GM04504 (cell line): Measurements from ENCODE around the gene PPP4R2.
"Not testable (repeated sequence)": the region's sequence is repeated elsewhere in the genome, so short reads cannot be mapped to it uniquely, and the experiment has no call there.

ENCODE experiments used
- DNase-seq: peaks from one replicate; pipeline ENCODE4 v3.0.0-alpha.2; 2012; ENCODE audit warnings: low read depth

PPP4R2 gene

DNA sequence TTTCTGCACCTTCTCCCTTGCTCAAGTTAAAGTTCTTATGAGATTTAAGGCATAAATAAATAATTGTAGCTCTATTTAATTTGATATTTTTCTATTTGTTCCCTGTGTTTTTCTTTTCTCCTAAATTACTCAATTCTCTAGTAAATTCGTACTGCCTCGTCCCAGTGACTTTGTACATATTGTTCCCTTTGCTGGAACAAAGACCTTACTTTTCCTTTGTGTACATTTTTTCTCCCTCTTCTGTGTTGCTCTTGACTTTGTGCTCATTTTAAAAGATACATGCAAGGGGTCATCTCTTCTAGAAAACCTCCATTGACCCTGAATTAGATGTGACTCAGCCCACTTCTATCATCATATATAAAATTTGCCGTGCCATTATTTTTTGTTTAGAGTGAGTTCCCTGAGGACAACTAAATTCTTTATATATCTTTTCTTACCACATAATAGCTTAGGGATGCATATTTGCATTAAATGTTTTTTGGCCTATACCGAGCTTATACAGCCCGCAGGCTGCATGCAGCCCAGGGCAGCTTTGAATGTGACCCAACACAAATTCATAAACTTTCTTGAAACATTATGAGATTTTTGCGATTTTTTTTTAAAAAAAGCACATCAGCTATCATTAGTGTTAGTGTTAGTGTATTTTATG is 29.6 kb downstream of the PPP4R2 start:
- DNase-seq = no peak

DNA sequence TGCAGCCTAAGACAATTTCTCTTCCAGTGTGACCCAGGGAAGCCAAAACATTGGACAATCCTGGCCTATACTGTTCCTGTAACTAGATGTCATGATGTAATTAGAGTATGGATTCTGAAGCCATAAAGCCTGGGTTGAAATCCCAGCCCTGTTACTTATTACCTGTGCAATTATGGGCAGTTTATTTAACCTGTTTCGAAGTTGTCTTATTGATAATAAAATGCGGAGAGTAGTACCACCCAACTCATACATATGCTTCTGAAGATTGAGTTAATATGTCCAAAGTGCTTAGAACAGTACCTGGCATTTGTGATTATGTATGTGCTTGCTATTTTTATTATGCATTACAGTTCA is 30.1 kb downstream of the PPP4R2 start:
- no peak for DNase-seq

- DNase-seq = no peak
Measured at GRCh38 chr3:73028803-73029202, 32.2 kb downstream of the PPP4R2 start.

DNA sequence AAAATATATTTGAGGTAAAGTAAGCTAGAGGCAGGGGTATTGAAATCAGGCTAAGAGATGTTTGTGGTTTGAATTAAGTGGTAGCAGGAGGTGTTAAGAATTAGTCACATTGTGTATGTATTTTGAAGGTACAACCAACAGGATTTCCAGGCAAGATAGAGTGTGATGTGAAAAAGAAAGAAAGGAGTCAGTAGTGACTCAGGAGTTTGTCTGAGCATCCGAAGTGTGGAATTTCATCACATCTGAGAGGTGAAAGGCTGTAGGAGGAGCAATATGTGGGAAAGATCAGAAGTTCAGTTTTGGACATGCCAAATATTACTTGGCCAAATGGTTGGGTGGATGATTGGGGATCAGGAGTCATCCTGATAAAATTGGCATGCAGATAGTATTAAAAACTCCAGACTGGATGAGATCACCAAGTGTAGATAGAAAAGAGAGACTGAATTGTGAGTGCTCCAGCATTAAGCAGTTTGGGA is 32.7 kb downstream of the PPP4R2 start:
- peak; percentile 73 for DNase-seq

GRCh38 chr3:73030073-73030597 is 33.5 kb downstream of the PPP4R2 start:
- no peak for DNase-seq

GRCh38 chr3:73031573-73032103 is 35.0 kb downstream of the PPP4R2 start:
- DNase-seq = no peak

GRCh38 chr3:73036694-73037591 is 40.3 kb downstream of the PPP4R2 start:
- DNase-seq = no peak

- no peak for DNase-seq
Measured at GRCh38 chr3:73041537-73041936, 44.9 kb downstream of the PPP4R2 start.

- no peak for DNase-seq
Measured at GRCh38 chr3:73043414-73043813, 46.8 kb downstream of the PPP4R2 start.

- no peak for DNase-seq
Measured at GRCh38 chr3:73045391-73045790, 48.8 kb downstream of the PPP4R2 start.

- no peak for DNase-seq
Measured at GRCh38 chr3:73046195-73046594, 49.6 kb downstream of the PPP4R2 start.

GRCh38 chr3:73049319-73049718 is 52.7 kb downstream of the PPP4R2 start:
- DNase-seq = no peak

GRCh38 chr3:73052857-73053256 is 56.2 kb downstream of the PPP4R2 start:
- DNase-seq = no peak

DNA sequence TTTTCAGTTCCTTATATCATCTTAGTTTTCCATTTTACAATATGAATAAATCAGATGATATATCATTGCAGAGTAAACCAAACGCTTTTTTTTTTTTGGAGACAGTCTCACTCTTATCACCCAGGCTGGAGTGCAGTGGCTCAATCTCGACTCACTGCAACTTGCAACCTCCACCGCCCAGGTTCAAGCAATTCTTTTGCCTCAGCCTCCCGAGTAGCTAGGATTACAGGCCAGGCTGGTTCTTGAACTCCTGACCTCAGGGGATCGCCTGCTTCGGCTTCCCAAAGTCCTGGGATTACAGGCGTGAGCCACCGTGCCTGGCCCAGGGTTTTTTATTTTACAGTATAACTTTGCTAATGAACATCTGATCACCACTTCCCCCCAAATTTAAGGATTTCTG is 59.0 kb downstream of the PPP4R2 start:
- DNase-seq = no peak

DNA sequence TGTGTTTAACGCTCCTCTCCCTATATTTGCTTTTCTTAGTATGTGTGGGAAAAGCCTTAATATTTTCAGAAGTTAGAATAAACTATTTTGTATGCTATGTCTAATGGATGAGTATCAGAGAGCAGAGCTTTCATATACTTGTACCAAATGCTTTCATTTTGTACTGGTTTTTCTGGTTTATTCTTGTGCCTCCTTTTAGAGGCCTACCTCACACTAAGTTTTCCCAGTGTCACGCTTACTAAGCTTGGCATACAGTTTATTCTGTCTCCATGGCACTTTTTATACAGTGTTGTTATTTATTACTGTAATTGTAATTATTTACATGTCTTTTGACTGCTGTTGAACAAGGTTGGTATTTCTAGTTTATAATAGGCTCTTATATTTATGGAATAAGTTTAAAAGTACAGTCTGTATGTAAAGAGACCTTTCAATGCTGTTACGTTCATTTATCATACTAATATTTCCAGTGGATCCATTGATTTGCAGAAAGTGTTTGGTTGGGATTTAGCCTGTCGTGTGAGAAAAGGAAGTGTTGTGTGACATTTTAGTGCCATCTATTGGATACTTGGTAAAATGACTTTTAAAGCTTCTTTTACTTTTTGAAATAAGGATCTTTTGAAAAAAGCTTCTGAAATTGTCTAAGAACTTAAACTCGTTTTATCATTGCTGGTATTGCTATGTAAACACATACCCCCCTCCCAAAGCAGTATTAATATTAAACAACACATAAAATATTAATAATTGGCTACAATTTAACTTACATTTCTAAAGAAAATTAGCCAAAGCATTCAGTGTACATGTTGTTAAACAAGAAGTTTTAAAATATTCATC is 59.6 kb downstream of the PPP4R2 start:
- DNase-seq = no peak

DNA sequence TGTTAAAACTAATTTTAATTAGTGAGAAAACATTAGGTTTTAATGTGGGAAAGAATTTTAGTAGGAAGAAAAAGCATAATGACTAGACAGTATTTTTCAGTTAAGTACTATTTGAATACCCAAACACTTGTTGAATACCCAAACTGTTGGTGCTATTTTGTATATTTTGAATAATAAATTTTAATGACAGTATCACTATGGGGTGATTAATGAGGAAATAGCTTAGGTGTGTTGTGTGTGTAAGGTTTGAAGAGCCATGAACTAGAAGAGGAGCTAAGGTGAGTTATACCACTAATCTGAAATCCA is 60.2 kb downstream of the PPP4R2 start:
- DNase-seq = no peak

GRCh38 chr3:73060302-73060723 is 63.7 kb downstream of the PPP4R2 start:
- no peak for DNase-seq

GRCh38 chr3:73061416-73061815 is 64.8 kb downstream of the PPP4R2 start, which contains the start of gene EBLN2:
Gene EBLN2 (plus strand): TSS chr3:73061659. CDS start chr3:73062082, 423 bp downstream.
- no peak for DNase-seq

DNA sequence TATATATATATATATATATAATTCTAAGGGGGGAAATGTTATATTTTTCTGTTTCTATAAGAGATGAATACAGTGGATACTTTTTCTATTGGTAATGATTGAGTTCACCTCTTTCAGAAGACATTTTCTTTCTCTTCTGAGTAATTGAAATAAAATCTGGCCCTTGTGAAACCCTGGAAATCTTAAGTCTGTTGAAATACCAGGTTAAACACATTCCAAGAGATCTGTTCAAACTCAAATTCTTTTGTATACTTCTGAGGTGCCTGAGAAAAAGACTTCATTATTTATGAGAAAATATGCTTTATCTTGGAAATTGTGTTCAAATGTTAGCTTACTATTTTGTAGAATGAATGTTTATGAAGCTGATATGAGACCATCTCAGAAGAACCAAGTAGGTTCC is 69.6 kb downstream of the PPP4R2 start:
- DNase-seq = not testable (repeated sequence)

DNA sequence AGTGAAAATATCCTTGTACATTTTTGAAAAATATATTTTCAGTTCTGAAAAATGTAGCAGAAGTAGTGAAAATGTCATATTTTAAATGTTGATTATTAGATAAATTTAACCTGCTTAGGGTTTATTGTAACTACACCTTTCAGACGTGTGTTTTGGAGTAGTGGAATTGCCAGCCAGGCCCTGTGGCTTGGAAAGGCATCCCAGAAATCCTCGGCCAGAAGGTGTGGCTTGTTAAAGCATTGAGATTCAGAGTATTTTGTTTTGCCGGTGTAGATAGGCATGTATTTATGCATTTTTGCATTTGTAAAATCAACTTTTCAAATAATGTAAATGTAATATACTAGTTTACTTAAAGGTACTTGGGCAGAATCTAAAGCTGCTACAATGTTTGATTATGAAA is 71.8 kb downstream of the PPP4R2 start:
- DNase-seq = no peak

DNA sequence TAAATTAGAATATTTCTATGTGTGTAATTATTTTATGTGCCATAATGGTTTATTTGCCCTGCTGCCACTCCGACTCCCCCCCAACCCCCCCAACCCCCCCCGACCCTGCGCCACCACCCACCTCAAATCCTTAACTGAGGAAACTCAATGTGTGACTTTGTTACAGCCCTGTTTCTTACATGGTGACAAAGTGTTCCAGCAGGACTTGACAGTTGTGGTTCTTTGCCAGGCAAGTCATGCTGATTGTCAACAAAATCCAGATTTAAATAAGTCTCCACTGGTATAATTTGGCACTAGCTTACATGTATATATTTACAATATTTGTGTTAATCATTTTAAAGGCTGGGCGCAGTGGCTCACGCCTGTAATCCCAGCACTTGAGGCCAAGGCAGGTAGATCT is 72.6 kb downstream of the PPP4R2 start:
- DNase-seq = no peak
